LoVo (cell line): ENCODE data around the gene B3GALT4.
A peak's percentile ranks its signal among the peaks of the same experiment; 100 is the strongest.
"Not testable (repeated sequence)": the region's sequence is repeated elsewhere in the genome, so short reads cannot be mapped to it uniquely, and the experiment has no call there.

ENCODE experiments used
- DNase-seq: peaks from one replicate; pipeline ENCODE4 v3.0.0-alpha.2; 2016; ENCODE audit warnings: low spot score

B3GALT4 gene

GRCh38 chr6:33272275-33273128, 4.4 kb upstream of the B3GALT4 start:
- no peak for DNase-seq

GRCh38 chr6:33273129-33273923, 3.6 kb upstream of the B3GALT4 start:
- no peak for DNase-seq

- no peak for DNase-seq
Observed at GRCh38 chr6:33273924-33274902, 2.7 kb upstream of the B3GALT4 start.

- not testable (repeated sequence) for DNase-seq
Observed at GRCh38 chr6:33275795-33276580, 935 bp upstream of the B3GALT4 start.

GRCh38 chr6:33276581-33276863, 401 bp upstream of the B3GALT4 start:
- no peak for DNase-seq

GRCh38 chr6:33277663-33278391, 904 bp downstream of the B3GALT4 start:
- no peak for DNase-seq

- no peak for DNase-seq
Observed at GRCh38 chr6:33278392-33278741, 1.4 kb downstream of the B3GALT4 start.

GRCh38 chr6:33278810-33279209, 1.9 kb downstream of the B3GALT4 start:
- no peak for DNase-seq

- DNase-seq: no peak
Observed at GRCh38 chr6:33279257-33279695, 2.4 kb downstream of the B3GALT4 start.

- peak; percentile 12 for DNase-seq
Observed at GRCh38 chr6:33279971-33280511, 3.1 kb downstream of the B3GALT4 start.

- DNase-seq: no peak
Observed at GRCh38 chr6:33280539-33280938, 3.6 kb downstream of the B3GALT4 start.

- not testable (repeated sequence) for DNase-seq
Observed at GRCh38 chr6:33285214-33285613, 8.3 kb downstream of the B3GALT4 start.

GRCh38 chr6:33286946-33287914, 10.3 kb downstream of the B3GALT4 start:
- DNase-seq: no peak

GRCh38 chr6:33288141-33288920, 11.4 kb downstream of the B3GALT4 start:
- no peak for DNase-seq

GRCh38 chr6:33288921-33289783, 12.2 kb downstream of the B3GALT4 start, which contains the start of the genes PFDN6 and WDR46:
Gene PFDN6, plus strand, starts transcription at chr6:33289601. Its CDS starts 256 bp downstream, at chr6:33289857.
Gene WDR46, minus strand, starts transcription at chr6:33289239. Its CDS starts 69 bp downstream, at chr6:33289170.
- DNase-seq: peak; percentile 89

GRCh38 chr6:33289784-33290315, 12.9 kb downstream of the B3GALT4 start:
- no peak for DNase-seq

- no peak for DNase-seq
Observed at GRCh38 chr6:33290459-33290858, 13.5 kb downstream of the B3GALT4 start.
